ENCODE results near the gene ZDHHC5. TPM values are rescaled to one million over a fixed set of nuclear protein-coding genes. Genes with fewer than 3 reads are reported as not detected.

ZDHHC5 gene, protein sequence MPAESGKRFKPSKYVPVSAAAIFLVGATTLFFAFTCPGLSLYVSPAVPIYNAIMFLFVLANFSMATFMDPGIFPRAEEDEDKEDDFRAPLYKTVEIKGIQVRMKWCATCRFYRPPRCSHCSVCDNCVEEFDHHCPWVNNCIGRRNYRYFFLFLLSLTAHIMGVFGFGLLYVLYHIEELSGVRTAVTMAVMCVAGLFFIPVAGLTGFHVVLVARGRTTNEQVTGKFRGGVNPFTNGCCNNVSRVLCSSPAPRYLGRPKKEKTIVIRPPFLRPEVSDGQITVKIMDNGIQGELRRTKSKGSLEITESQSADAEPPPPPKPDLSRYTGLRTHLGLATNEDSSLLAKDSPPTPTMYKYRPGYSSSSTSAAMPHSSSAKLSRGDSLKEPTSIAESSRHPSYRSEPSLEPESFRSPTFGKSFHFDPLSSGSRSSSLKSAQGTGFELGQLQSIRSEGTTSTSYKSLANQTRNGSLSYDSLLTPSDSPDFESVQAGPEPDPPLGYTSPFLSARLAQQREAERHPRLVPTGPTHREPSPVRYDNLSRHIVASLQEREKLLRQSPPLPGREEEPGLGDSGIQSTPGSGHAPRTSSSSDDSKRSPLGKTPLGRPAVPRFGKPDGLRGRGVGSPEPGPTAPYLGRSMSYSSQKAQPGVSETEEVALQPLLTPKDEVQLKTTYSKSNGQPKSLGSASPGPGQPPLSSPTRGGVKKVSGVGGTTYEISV
- total RNA-seq: 15.1 TPM

DNA sequence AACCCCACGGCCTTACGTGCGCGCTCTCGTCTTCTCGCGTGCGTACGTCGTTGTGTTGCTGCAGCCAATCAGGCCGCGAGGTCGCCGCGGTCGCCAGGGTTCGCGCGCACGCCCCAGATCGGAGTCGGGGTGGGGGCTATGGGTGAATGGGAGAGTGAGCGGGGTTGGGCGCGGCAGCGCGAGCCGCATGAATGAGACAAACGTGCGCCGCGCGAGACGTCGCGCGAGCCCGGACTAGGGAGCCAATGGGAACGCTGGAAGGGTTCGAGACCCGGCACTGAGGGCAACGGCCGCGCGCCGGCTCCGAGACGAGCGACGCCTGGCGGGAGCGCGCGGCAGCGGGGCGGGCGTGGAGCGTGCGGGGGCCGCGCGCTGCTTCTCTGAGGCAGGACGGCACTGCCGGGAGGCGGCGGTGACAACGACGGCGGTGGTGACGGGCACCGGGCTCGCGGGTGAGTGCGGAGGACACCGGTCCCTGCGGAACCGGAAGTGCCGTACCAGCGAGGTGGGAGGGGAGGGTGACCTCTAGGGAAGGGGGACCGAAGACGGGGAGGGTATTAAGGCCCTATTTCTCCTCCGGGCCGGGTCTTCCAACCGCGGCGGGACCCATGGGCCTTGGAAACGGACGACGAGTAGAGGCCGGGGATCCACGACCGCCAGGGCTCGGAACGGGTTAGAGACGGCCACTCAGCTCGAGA lies at the start of gene ZDHHC5:
TSS of gene ZDHHC5 (plus strand) at position 379 of the 698 bp plus-strand sequence. CDS start 4,977 bp downstream, outside the sequence.
- no peak for FAIRE-seq
- DNase-seq (ENCODE audit: low spot score in 2 of 2): peak; percentile 97 to 98

DNA sequence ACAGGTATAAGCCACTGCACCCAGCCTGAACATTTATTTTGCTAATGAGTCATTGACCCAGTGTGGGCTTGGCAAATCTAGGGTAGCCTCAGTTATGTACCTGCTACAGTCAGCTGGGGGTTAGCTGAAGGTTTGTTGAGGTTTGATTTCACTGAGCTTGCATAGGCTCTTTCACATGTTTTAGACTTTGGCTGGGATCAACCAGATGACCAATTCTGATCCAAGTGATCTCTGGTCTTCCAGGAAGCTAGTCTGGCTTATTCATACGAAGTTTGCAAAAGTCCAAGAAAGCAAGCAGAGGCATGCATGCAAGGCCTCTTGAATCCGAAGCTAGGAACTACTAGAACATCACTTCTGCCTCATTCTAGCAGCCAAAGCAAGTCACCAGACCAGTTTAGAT lies 49.5 kb upstream of the ZDHHC5 start:
- FAIRE-seq: no peak
- DNase-seq (ENCODE audit: low spot score in 2 of 2): no peak

DNA sequence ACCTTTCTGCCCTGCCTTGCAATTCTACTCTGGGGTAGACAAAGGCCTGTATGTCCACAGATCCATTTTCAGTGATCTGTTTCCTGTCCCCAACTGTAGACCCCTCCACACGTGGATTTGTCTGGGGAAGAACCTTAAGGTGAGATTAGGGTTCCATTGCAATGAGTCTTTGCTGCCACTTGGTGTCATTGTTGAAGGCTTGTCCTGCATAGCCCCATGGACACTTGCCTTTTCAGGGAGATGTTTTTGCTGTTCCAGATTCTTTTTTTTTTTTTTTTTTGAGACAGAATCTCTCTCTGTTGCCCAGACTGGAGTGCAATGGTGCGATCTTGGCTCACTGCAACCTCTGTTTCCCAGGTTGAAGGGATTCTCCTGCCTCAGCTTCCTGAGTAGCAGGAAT lies 48.6 kb upstream of the ZDHHC5 start:
- FAIRE-seq: no peak
- no peak for DNase-seq (ENCODE audit: low spot score in 2 of 2)

DNA sequence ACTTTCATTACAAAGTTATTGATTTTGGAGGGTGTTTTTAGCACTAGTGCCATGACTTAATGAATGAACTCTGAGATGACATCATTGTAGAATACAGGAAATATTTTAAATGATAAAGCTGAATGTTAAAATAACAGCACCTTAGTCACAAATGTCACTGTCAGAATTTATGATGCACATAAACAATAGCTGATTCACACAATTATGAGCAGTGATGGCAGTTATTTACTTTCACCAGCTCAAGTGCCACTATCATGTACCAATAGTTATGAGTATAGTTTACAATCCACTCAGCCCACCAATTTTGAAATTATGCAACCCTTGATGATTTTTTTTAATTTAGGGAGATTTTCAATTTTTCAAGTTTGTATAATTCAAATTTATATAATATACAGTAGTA lies 47.4 kb upstream of the ZDHHC5 start:
- DNase-seq (ENCODE audit: low spot score in 2 of 2): no peak
- FAIRE-seq: no peak

DNA sequence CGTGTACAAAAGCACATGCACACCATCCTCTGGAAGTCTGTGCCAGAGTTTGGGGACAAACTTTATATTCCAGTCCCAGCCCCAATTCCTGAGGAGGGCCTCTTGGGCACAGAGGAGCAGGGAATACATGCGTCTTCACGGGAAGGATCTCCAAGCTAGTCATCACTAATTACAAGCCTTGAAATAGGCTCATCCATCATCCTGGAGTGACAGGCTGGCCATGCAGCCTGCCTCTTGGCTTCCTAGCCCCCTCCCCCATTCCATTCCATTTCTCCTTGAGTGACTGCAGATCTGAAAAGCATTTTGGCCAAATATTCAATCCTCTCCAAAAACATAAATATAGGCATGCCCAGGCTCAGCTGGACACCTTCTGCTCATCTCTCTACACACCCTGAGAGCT lies 45.7 kb upstream of the ZDHHC5 start:
- FAIRE-seq (no peak), DNase-seq (ENCODE audit: low spot score in 2 of 2) (no peak)

DNA sequence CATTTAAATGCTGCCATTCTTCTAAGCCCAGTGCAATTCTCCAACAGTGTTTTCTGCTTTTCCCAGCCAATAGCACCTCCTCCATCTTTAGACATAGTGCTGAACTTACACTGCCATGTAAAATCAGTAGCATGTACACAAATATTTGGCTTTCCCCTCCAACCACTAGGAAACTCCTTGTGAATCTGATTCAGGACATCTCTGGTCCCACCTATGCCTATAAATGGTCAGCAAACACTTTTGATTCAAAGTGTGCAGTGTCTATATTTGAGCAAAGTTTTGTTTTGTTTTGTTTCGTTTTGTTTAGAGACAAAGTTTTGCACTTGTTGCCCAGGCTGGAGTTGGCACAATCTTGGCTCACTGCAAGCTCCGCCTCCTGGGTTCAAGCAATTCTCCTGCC lies 43.0 kb upstream of the ZDHHC5 start:
- FAIRE-seq: no peak
- no peak for DNase-seq (ENCODE audit: low spot score in 2 of 2)

DNA sequence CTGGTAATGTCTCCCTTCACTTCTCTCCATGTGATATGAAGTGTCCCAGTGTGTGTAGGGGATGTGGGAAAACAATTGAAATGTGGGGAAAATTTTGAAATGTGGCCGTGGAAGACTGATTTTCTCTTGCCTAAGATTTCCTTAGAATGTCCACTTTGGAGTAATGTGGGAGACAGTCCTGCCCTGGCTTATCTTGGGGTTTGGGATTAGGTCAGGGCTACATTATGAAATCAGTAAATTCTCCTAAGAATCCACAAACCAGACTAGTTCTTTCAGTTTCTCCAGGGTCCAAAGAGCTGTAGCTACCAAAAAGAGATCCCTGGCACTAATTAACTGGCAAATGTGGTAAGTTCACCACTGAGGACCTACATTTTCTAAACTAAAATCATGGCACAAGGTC lies 41.0 kb upstream of the ZDHHC5 start:
- FAIRE-seq (no peak), DNase-seq (ENCODE audit: low spot score in 2 of 2) (no peak)

DNA sequence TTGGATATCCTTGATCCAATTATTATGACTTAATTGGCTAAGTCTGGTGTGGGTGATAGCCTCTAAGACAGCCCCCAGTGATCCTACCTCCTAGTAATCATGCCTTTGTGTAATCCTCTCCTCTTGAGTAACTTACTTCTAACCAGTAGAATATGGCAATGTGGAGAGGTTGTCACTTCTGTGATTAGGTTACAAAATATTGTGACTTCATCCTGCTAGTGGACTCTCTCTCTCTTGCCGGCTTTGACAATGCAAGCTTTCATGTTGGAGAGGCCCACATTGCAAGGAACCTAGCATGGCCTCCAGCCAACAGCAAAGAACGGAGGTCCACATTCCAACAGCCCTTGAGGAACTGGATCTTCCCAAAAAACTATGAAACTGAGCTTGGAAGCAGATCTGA lies 37.7 kb upstream of the ZDHHC5 start:
- DNase-seq (ENCODE audit: low spot score in 2 of 2) (no peak), FAIRE-seq (no peak)

DNA sequence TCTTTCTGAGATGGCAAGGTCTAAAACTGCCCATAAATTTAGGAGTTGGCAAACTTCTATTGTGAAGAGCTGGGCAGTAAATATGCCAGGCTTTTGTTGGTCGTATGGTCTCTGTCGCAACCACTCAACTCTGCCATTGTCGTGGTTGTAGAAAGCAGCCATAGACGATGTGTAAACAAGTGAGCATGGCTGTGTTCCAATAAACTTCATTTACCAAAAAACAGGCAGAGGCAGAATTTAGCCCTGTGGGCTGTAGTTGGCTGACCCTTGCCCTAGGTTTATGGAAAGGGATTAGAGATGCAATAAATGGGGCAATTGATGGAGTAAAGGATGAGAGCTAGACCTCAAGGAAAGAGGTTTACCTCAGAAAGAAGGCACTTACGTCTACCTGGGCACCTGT lies 35.8 kb upstream of the ZDHHC5 start:
- no peak for DNase-seq (ENCODE audit: low spot score in 2 of 2)
- no peak for FAIRE-seq

DNA sequence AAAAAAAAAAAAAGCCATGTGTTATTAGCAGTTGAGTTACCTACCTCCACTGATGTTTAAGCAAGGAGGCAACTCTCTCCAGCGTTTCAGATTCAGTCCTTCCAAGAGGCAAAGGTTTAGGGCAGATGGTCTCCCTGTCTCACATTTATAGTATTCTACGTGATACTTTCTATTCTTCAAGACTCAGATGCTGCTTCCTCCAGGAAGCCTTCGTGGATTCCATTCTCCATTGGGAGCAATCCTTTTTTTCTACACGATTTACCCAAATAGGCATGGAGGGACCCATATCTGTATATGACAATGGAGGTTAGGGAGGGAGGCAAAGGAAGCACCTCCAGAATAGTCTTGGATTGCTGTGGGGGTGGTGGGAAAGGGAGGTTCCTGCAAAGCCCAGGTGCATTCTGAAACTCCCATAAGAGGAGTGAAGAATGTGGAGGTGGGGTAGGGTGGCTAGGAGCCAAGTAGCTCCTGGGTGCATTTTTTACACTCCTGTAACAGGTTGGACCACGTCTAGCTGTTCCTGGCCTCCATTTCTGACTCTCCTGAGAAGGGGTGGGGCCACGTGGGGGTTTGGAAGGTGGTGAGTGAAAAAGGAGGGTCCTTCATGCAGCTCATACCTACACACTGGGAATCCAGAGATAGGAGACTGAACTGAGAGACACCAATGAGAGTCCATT lies 34.4 kb upstream of the ZDHHC5 start:
- DNase-seq (ENCODE audit: low spot score in 2 of 2) (no peak), FAIRE-seq (no peak)

DNA sequence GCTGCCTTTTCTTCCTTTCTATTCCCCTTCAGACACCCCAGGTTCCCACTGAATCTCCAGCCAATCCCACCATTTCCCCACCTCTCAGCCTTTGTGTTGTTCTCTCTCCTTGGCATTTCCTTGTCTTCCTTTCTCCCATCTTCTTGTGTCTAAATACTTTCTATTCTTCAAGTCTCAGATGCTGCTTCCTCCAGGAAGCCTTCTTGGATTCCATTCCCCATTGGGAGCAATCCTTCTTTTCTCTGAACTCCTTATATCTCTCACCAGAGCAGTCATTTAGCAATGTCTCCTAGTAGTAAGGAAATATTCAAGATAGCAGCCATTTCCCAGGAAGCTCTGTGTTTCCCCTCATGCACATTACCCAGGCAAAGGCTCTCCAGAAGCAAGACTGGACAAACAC lies 33.6 kb upstream of the ZDHHC5 start:
- DNase-seq (ENCODE audit: low spot score in 2 of 2) (no peak), FAIRE-seq (no peak)

DNA sequence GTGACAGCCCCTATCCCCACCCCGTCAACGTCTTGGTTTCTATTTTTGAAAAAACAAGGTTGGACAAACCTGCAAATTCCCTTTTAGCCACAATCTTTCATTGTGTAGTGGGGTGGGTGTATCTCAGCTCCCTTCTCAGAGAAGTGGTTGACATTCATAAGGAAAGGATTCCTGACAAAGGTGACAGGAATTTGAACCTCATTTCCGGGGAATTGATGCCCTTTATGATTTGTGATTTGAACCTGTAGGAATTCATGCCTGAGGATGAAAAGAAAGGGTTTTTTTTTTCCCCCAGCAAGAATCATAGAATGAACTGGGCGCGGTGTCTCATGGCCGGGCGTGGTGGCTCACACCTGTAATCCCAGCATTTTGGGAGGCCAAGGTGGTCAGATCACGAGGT lies 32.7 kb upstream of the ZDHHC5 start:
- no peak for DNase-seq (ENCODE audit: low spot score in 2 of 2)
- no peak for FAIRE-seq

DNA sequence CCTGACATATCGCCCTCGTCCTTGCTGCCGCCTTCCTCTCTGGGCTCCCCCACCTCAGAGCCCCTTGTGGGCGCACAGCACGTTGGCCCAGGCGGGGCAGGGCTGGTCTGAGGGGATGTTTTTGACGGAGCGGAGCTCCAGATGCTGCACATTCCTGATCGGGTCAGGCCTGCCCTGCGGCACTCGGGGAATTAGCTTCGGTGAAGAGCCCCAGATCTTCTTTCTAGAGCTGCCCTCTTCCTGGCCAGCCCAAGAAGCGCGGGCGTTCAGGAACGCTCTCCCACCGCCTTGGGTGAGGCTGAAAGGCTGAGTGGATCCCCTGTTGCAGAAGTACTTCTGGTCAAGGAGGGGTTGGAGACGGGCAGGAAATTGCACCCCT lies 30.3 kb upstream of the ZDHHC5 start:
- DNase-seq (ENCODE audit: low spot score in 2 of 2) (peak in 1 of 2 donors; percentile 30), FAIRE-seq (no peak)

DNA sequence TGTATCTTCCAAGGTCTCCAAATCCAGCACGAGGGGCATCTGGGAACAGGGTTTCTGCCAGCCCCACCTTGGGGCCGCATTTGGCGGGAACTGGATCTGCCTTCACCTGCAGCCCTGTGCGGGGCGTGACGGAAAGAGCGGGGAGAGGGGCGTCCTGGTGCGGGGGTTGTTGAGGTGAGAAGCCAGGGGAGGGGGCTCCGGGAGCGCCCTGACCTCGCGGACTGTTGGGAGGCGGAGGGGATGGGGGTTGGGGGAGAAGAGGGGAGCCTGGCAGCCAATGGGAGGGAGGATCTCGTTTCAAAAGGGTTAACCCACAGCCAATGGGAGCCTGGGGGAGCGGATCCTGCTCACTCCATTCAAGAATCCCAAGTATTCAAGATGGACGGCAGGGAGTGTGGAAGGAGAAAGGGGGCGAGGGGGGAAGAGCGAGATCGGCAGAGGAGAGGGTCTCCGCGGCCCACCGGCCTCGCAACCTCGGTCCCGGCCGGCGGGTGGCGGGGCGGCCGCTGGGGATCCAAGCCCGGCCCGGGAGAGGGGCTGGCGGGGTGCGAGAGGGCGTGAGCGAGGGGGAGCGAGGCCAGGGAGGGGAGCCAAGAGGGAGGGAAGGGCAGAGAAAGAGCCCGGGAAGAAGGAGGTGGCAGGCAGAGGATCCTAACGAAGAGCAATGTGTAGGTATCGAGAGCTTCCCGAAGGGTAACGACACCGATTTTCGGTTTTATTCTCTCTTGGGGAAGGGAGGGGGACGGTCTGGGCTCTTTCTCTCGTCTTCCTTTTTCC lies 29.7 kb upstream of the ZDHHC5 start:
- FAIRE-seq: no peak

DNA sequence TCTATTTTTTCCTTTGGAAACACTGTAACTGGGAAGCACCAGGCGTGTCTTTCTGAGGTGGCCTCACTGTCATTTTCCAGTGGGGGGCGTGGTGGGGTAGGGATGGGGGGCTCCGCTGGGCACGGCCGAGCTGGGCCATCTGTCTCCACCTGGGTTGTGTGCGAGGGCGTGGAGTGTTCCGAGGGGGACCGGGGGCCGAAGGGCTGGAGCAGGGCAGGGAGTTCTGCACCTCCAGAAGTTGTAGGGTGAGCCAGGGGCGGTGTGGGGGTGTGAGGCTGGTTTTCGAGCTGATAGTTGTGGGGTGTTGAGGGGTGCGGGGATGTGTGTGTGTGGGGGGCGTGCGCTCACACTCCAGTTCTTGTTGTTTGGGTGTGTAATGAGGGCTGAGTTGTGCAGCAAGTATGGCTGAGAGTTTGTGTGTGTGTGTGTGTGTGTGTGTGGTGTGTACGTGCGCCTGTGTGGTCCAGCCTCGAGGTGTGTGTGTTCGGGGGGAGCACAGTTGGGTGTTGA lies 29.0 kb upstream of the ZDHHC5 start:
- no peak for FAIRE-seq
- peak in 1 of 2 donors; percentile 49 for DNase-seq (ENCODE audit: low spot score in 2 of 2)

More for the DNA sequence above, 29.7 kb upstream of the ZDHHC5 start:
- peak; percentile 66 to 88 for DNase-seq (ENCODE audit: low spot score in 2 of 2)

DNA sequence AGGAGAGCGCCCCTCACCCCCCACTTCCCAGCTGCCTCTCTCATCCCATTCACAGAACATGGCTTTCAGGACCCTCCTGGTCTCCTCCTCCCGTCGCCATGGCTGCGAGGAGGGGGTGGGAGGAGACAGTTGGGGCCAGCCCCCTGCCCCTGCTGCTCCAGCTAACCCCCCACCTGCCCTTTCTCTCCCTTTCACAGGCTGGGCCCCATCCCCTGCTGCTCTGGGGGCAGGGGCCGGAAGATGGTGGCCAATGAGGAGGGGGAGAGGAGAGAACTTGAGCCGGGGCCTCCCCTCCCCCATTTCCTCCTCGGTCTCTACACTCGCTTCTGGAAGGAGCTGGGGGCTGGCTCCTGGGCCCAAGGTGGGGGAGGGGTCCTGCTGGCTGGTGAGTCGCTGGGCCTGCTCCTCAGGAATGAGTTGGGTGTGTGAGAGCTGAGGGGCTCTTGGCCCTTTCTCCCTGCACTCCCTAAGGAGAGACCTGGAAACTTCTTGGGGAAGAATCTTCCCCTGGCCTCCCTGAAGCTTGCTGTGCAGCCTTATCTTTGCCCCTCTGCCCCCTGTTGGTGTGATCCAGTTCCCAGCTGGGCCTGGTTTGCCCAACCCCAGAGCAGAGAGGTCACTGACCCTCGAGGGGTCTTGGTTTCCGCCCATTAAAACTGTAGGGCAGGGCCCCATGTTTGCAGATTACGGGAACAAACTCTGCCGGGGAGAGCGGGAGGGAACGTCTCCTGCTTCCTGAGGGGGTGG lies 28.4 kb upstream of the ZDHHC5 start:
- DNase-seq (ENCODE audit: low spot score in 2 of 2): no peak
- no peak for FAIRE-seq

DNA sequence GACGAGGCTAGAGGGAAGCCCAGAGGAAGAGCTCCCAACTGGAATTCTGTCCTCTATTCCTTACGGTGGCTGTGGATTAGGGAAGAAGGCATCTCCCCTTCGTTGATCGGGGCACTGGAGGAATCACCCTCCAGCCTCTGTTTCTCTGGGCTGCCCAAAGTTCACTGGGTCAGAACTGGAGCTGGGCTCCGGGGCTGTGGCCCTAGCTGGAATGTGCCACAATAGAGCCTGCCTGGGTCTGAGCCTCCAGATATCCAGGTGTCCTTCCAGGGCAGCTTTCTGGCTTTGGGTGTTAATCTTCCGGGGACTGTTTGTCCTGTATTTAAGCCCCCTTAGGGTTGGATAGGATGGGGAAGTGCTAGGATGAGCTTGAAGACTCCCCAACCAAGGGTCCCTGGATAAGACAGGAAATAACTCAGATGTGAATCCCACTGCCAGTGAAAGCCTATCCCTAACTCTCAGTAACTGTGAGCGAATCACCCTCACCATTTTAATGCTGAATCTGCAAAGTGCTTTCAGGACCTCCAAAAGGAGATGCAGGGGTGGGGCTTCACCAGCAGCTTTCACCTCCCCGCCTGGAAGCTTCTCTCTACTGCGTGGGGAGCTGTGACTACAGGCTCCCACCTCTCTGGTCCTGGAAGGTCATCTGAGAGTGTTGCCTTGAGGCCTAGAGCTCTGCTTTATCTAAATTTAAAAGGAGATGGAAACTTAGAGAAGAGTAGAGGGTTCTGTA lies 27.7 kb upstream of the ZDHHC5 start:
- DNase-seq (ENCODE audit: low spot score in 2 of 2) (no peak), FAIRE-seq (no peak)

DNA sequence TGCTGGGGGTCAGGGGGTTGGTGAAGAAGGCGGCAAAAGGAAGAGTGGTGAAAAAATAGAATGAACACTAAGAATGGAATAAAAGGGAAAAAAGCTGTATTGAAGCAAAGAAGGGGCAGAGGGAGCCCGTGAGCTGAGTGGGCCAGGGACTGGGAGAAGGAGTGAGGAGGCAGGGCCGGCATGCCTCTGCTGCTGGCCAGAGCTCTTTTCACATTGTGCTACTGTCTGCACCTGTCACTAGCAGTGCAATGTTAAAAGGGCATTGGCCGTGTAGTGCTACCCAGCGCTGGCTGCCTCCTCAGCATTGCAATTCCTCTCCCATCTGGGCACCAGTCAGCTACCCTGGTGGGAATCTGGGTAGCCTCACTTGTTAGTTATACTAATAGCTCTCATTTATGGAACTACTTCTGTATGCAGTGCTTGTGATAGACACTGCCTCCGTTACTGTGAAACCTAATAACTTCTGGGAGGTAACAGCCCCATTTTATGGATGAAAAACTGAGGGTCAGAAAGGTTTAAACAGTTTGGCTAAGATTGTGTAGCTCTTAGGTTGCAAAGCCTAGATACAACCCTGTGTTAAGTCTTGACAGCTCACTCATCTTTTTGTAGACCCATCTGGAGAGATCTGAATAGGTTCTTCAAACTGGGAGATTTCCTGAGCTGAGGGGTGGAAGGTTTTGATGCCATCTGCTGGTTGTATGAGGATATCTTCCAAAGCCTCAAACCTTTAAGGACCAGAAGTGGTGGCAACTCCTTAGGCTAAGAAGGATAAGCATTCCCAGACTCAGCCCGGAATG lies 26.7 kb upstream of the ZDHHC5 start:
- DNase-seq (ENCODE audit: low spot score in 2 of 2) (peak; percentile 60 to 63), FAIRE-seq (no peak)

Measured in frontal cortex (tissue), 4 donors.